IMR-90 (cell line): ENCODE data around the gene TMEM131L. TPM values are rescaled to one million over a fixed set of nuclear protein-coding genes. Genes with fewer than 3 reads are reported as not detected.

ENCODE experiments used
- ATAC-seq: fragments of 200-7000 bp; cut with Tn5 transposase; 2 replicates; pipeline ENCODE4 v1.9.1; 2020; ENCODE audit warnings: low read depth, mild to moderate bottlenecking, moderate library complexity
- BruUV-seq: library from RNA; stranded (reverse); fragments of 400-500 nt; replicated peaks from 2 replicates; lab custom pipeline; 2021; lab: Mats Ljungman, UMichigan
- CTCF ChIA-PET: fragments of 300-600 bp; formaldehyde crosslinking; extraction: SDS; loops from one replicate; lab custom pipeline; 2021; ENCODE audit warnings: antibody characterized with exemption; lab: Yijun Ruan, JAX
- POLR2A ChIA-PET: fragments of 300-600 bp; sonication (Branson Sonifier 250); formaldehyde crosslinking; loops from one replicate; lab custom pipeline; 2022; ENCODE audit warnings: antibody characterized with exemption; ENCODE audit not compliant: unreplicated experiment; lab: Charles Lee
- DNase-seq: peaks from one replicate; pipeline ENCODE4 v3.0.0; 2013
- H2AFZ ChIP-seq: replicated peaks from 2 replicates; pipeline ENCODE3; 2013; ENCODE audit warnings: low read length, mild to moderate bottlenecking; ENCODE audit not compliant: poor library complexity
- H2AK5ac ChIP-seq: 2 replicates; pipeline ENCODE4 v1.6.1; 2013; ENCODE audit warnings: low read depth, low read length, inconsistent platforms
- H2AK9ac ChIP-seq: replicated peaks from 2 replicates; pipeline ENCODE3; 2013; ENCODE audit warnings: mild to moderate bottlenecking, low read depth, low read length, moderate library complexity; ENCODE audit not compliant: poor library complexity
- H2BK120ac ChIP-seq: 2 replicates; pipeline ENCODE4 v1.6.1; 2013; ENCODE audit warnings: low read depth, low read length, inconsistent platforms
- H2BK15ac ChIP-seq: 3 replicates; pipeline ENCODE4 v1.6.1; 2013; ENCODE audit warnings: low read depth, low read length, inconsistent platforms
- H2BK20ac ChIP-seq: 2 replicates; pipeline ENCODE4 v1.6.1; 2013; ENCODE audit warnings: low read depth, mild to moderate bottlenecking, inconsistent platforms, low read length, moderate library complexity
- H2BK5ac ChIP-seq: 2 replicates; pipeline ENCODE4 v1.6.1; 2013; ENCODE audit warnings: mild to moderate bottlenecking, low read depth, low read length, inconsistent platforms; ENCODE audit not compliant: poor library complexity, severe bottlenecking
- H3K14ac ChIP-seq: replicated peaks from 2 replicates; pipeline ENCODE4 v1.6.1; 2013; ENCODE audit warnings: low read depth, low read length, inconsistent platforms
- H3K18ac ChIP-seq: 2 replicates; pipeline ENCODE4 v1.6.1; 2013; ENCODE audit warnings: low read depth, low read length, control low read depth
- H3K23ac ChIP-seq: 2 replicates; pipeline ENCODE4 v1.6.1; 2013; ENCODE audit warnings: low read depth, low read length, inconsistent platforms
- H3K27ac ChIP-seq: 2 replicates; pipeline ENCODE4 v1.5.1; 2013; ENCODE audit warnings: mild to moderate bottlenecking, control low read depth, low read length; ENCODE audit not compliant: insufficient read depth
- H3K27me3 ChIP-seq: 2 replicates; pipeline ENCODE4 v1.6.1; 2013; ENCODE audit warnings: low read length; ENCODE audit not compliant: control insufficient read depth, insufficient read depth
- H3K36me3 ChIP-seq: 2 replicates; pipeline ENCODE4 v1.6.1; 2013; ENCODE audit warnings: low read length, mixed read lengths; ENCODE audit not compliant: control insufficient read depth, insufficient read depth
- H3K4ac ChIP-seq: 2 replicates; pipeline ENCODE4 v1.6.1; 2013; ENCODE audit warnings: low read depth, low read length, inconsistent platforms
- H3K4me1 ChIP-seq: 2 replicates; pipeline ENCODE4 v1.6.1; 2013; ENCODE audit warnings: low read length, mixed read lengths; ENCODE audit not compliant: control insufficient read depth, insufficient read depth
- H3K4me2 ChIP-seq: 2 replicates; pipeline ENCODE4 v1.6.1; 2013; ENCODE audit warnings: low read depth, mild to moderate bottlenecking, control low read depth, low read length, moderate library complexity
- H3K4me3 ChIP-seq: 2 replicates; pipeline ENCODE4 v1.5.1; 2013; ENCODE audit warnings: low read depth, mild to moderate bottlenecking, control low read depth, low read length, moderate library complexity; ENCODE audit not compliant: insufficient read depth
- H3K56ac ChIP-seq: 2 replicates; pipeline ENCODE4 v1.6.1; 2013; ENCODE audit warnings: low read length, inconsistent platforms; ENCODE audit not compliant: insufficient read depth; ENCODE audit errors: extremely low read depth
- H3K79me1 ChIP-seq, 2 experiments: 2 replicates each; pipeline ENCODE4 v1.6.1; 2013; ENCODE audit warnings: low read length in 2 of 2, inconsistent platforms in 1 of 2, low read depth in 1 of 2
- H3K9ac ChIP-seq: 2 replicates; pipeline ENCODE4 v1.6.1; 2013; ENCODE audit warnings: low read depth, low read length, control low read depth
- H3K9me1 ChIP-seq: 2 replicates; pipeline ENCODE4 v1.6.1; 2013; ENCODE audit warnings: low read length, inconsistent platforms; ENCODE audit not compliant: insufficient read depth
- H3K9me3 ChIP-seq: 2 replicates; pipeline ENCODE4 v1.6.1; 2013; ENCODE audit warnings: low read length; ENCODE audit not compliant: control insufficient read depth, insufficient read depth
- H4K20me1 ChIP-seq: 2 replicates; pipeline ENCODE4 v1.6.1; 2013; ENCODE audit warnings: low read length, inconsistent platforms; ENCODE audit not compliant: insufficient read depth
- H4K5ac ChIP-seq: 2 replicates; pipeline ENCODE4 v1.6.1; 2013; ENCODE audit warnings: mild to moderate bottlenecking, low read depth, low read length, control low read depth
- H4K8ac ChIP-seq, 2 experiments: 2 replicates each; pipeline ENCODE4 v1.6.1; 2013; ENCODE audit warnings: low read depth in 2 of 2, low read length in 2 of 2, control low read depth in 1 of 2, inconsistent platforms in 1 of 2
- H4K91ac ChIP-seq: 2 replicates; pipeline ENCODE4 v1.6.1; 2013; ENCODE audit warnings: low read depth, low read length, inconsistent platforms; ENCODE audit not compliant: insufficient read depth
- BHLHE40 ChIP-seq: fragments of 150-350 bp; IDR thresholded peaks from 2 replicates; pipeline ENCODE4 v1.6.1; 2016; ENCODE audit warnings: mild to moderate bottlenecking, low read depth, low read length
- CEBPB ChIP-seq: IDR thresholded peaks from 2 replicates; pipeline ENCODE4 v1.6.1; 2012; ENCODE audit warnings: low read depth, low read length, improper control_type of control experiment
- CHD1 ChIP-seq: IDR thresholded peaks from 2 replicates; pipeline ENCODE4 v1.6.1; 2012; ENCODE audit warnings: low read depth, low read length, improper control_type of control experiment
- CTCF ChIP-seq: conservative IDR thresholded peaks from 2 replicates; pipeline ENCODE4 v1.5.1; 2012; ENCODE audit warnings: mild to moderate bottlenecking, low read depth, low read length, improper control_type of control experiment
- ELK1 ChIP-seq: fragments of 150-350 bp; IDR thresholded peaks from 2 replicates; pipeline ENCODE4 v1.6.1; 2016; ENCODE audit warnings: low read depth, mild to moderate bottlenecking, low read length, moderate library complexity, borderline replicate concordance
- FOS ChIP-seq: fragments of 150-350 bp; IDR thresholded peaks from 2 replicates; pipeline ENCODE4 v1.6.1; 2016; ENCODE audit warnings: low read depth, low read length
- MAFK ChIP-seq: IDR thresholded peaks from 2 replicates; pipeline ENCODE4 v1.6.1; 2012; ENCODE audit warnings: low read depth, low read length, improper control_type of control experiment
- MAZ ChIP-seq: IDR thresholded peaks from 2 replicates; pipeline ENCODE4 v1.6.1; 2012; ENCODE audit warnings: low read depth, mild to moderate bottlenecking, low read length, improper control_type of control experiment, moderate library complexity, borderline replicate concordance
- MXI1 ChIP-seq: IDR thresholded peaks from 2 replicates; pipeline ENCODE4 v1.6.1; 2012; ENCODE audit warnings: low read depth, mild to moderate bottlenecking, low read length, moderate library complexity, borderline replicate concordance
- NFE2L2 ChIP-seq: fragments of 150-350 bp; IDR thresholded peaks from 2 replicates; pipeline ENCODE4 v1.6.1; 2016; ENCODE audit warnings: low read depth, mild to moderate bottlenecking, low read length
- POLR2A ChIP-seq: IDR thresholded peaks from 2 replicates; pipeline ENCODE4 v1.6.1; 2012; ENCODE audit warnings: mild to moderate bottlenecking, low read depth, low read length
- RAD21 ChIP-seq: IDR thresholded peaks from 2 replicates; pipeline ENCODE4 v1.6.1; 2012; ENCODE audit warnings: low read length, improper control_type of control experiment
- RCOR1 ChIP-seq: IDR thresholded peaks from 2 replicates; pipeline ENCODE4 v1.6.1; 2012; ENCODE audit warnings: mild to moderate bottlenecking, low read length, improper control_type of control experiment; ENCODE audit not compliant: insufficient replicate concordance
- RFX5 ChIP-seq: IDR thresholded peaks from 2 replicates; pipeline ENCODE4 v1.8.0; 2012; ENCODE audit warnings: low read depth, mild to moderate bottlenecking, low read length, moderate library complexity
- SMC3 ChIP-seq: fragments of 150-350 bp; IDR thresholded peaks from 2 replicates; pipeline ENCODE4 v1.6.1; 2016; ENCODE audit warnings: low read depth, mild to moderate bottlenecking, antibody characterized with exemption, low read length, moderate library complexity
- USF2 ChIP-seq: fragments of 150-350 bp; IDR thresholded peaks from 2 replicates; pipeline ENCODE4 v1.6.1; 2017; ENCODE audit warnings: mild to moderate bottlenecking, antibody characterized with exemption, low read length, low read depth
- WGBS, 2 experiments: methylation state at CpG; one replicate each; pipeline versions ENCODE4 v1.1.5 to v1.1.7; 2013; ENCODE audit warnings: missing lambda C conversion rate in 2 of 2; ENCODE audit not compliant: insufficient read length in 1 of 2; ENCODE audit errors: extremely low coverage in 2 of 2; 5-methylcytosine and 5-hydroxymethylcytosine counted together
- dilution Hi-C: fragments of 300-500 bp; cut with HindIII; formaldehyde crosslinking; loops from one replicate; pipeline ENCODE4 v1.14.3; 2018; ENCODE audit warnings: low sequenced_read_pairs; ENCODE audit not compliant: unreplicated experiment
- in situ Hi-C: fragments of 300-500 bp; cut with MboI; formaldehyde crosslinking; loops from 3 replicates; pipeline ENCODE4 v1.14.3; 2019; ENCODE audit warnings: low sequenced_read_pairs, inconsistent platforms, mixed read lengths
- intact Hi-C: fragments of 100-400 bp; cut with micrococcal nuclease; formaldehyde crosslinking; loops from 2 replicates; pipeline ENCODE4 v1.10.0; 2022
- polyA plus RNA-seq, 3 experiments: library from polyadenylated mRNA; depleted of rRNA; stranded (reverse); fragments of >200 nt; gene quantifications; 2 replicates each; pipeline ENCODE4 v1.2.3, GENCODE V29; 2012; ENCODE audit warnings: low replicate concordance in 1 of 3
- total RNA-seq: library from RNA; depleted of rRNA; stranded (reverse); fragments of >200 nt; gene quantifications from 2 replicates; pipeline ENCODE4 v1.2.3, GENCODE V29; 2012

TMEM131L gene
- total and polyA plus RNA-seq, 2 of the 4 experiments (the other 2 are of a cell fraction), result 8.4 to 23.8 TPM

- ChIA-PET POLR2A (interaction anchor here (0.6 kb wide), 1 partner anchor 176 kb away, joined by 3 read pairs; no protein-coding TSS in a partner anchor), CTCF (interaction anchor here (0.6 kb wide), 1 partner anchor 44 kb away, joined by 5 read pairs; no protein-coding TSS in a partner anchor)
- dilution Hi-C loops (no loop called here), in situ Hi-C loops (no loop called here), intact Hi-C loops (no loop called here)
- no peak overlapping the region for H2BK15ac ChIP-seq
- no peak overlapping the region for H2BK120ac ChIP-seq
- H3K23ac ChIP-seq, result no peak overlapping the region
- H3K4me2 ChIP-seq, result no peak overlapping the region
- no peaks in the 10 kb centered on the region; the same call in 1 of the 2 replicates for H3K9me3 ChIP-seq
- H3K4ac ChIP-seq, result no peak overlapping the region
- no peak overlapping the region for H4K8ac ChIP-seq
- no peak overlapping the region for H3K56ac ChIP-seq
- ATAC-seq, result no peak
- no peak overlapping the region for H2BK20ac ChIP-seq
- no TSS peak for BruUV-seq
- no peak overlapping the region for H2AFZ ChIP-seq
- TF ChIP-seq RFX5 (no peak), MAZ (no peak), FOS (no peak), NFE2L2 (no peak), RAD21 (no peak), ELK1 (no peak), POLR2A (no peak), CHD1 (no peak), RCOR1 (no peak), MXI1 (no peak), USF2 (no peak), MAFK (no peak), CEBPB (no peak), BHLHE40 (no peak), SMC3 (no peak), CTCF (no peak)
- H2BK5ac ChIP-seq, result no peak overlapping the region
- no peaks in the 10 kb centered on the region for H3K36me3 ChIP-seq
- H3K9ac ChIP-seq, result no peak overlapping the region
- peaks cover under 1% of the 10 kb centered on the region; the same call in 1 of the 2 replicates for H3K9me1 ChIP-seq
- H3K4me1 ChIP-seq, result peaks cover 7% of the 10 kb centered on the region; the same call in 1 of the 2 replicates
- H3K27me3 ChIP-seq, result no peaks in the 10 kb centered on the region
- 92% methylated on average over 2 of the region's 8 CpGs; no CpG with 5 or more reads in 1 of the 2 experiments for WGBS, 2 experiments
- H3K14ac ChIP-seq, result no peak overlapping the region
- H3K18ac ChIP-seq, result no peak overlapping the region
- no peak overlapping the region for H4K91ac ChIP-seq
- no peak overlapping the region for H3K4me3 ChIP-seq
- H4K20me1 ChIP-seq, result no peaks in the 10 kb centered on the region; the same call in 1 of the 2 replicates
- peak; percentile 18 for DNase-seq
- H2AK9ac ChIP-seq, result no peak overlapping the region
- peaks cover 6 to 9% of the 10 kb centered on the region in 2 experiments; a peak in 1 of 4 replicates for H3K79me1 ChIP-seq
- no peak overlapping the region for H2AK5ac ChIP-seq
- H4K5ac ChIP-seq, result no peak overlapping the region
- H3K27ac ChIP-seq, result no peak overlapping the region
Observed at GRCh38 chr4:153518001-153518400, 51.8 kb downstream of the TMEM131L start.
